ENCODE data around the gene KRTAP6-3.

KRTAP6-3 gene

GRCh38 chr21:30620522-30620921, 28.3 kb downstream of the KRTAP6-3 start, which contains the start of gene KRTAP20-4:
KRTAP20-4 (plus strand) TSS chr21:30620627.
- TF ChIP-seq, protein P1, sequence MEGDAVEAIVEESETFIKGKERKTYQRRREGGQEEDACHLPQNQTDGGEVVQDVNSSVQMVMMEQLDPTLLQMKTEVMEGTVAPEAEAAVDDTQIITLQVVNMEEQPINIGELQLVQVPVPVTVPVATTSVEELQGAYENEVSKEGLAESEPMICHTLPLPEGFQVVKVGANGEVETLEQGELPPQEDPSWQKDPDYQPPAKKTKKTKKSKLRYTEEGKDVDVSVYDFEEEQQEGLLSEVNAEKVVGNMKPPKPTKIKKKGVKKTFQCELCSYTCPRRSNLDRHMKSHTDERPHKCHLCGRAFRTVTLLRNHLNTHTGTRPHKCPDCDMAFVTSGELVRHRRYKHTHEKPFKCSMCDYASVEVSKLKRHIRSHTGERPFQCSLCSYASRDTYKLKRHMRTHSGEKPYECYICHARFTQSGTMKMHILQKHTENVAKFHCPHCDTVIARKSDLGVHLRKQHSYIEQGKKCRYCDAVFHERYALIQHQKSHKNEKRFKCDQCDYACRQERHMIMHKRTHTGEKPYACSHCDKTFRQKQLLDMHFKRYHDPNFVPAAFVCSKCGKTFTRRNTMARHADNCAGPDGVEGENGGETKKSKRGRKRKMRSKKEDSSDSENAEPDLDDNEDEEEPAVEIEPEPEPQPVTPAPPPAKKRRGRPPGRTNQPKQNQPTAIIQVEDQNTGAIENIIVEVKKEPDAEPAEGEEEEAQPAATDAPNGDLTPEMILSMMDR (IDR thresholded peaks at IDR 0.05; ENCODE audit: insufficient read depth, low read depth, low read length, missing control alignments): no peak
- no peak for DNase-seq (ENCODE audit: low read depth)
- no peak within 1 kb of the TSS for H3K4me3 ChIP-seq (ENCODE audit: low read length)

- no peak for DNase-seq (ENCODE audit: low read depth)
- TF ChIP-seq, protein P1 (IDR thresholded peaks at IDR 0.05; ENCODE audit: insufficient read depth, low read depth, low read length, missing control alignments): no peak
- H3K4me3 ChIP-seq (ENCODE audit: low read length): no peak overlapping the region
These were observed 31.1 kb downstream of the KRTAP6-3 start for GRCh38 chr21:30623362-30623761.

DNA sequence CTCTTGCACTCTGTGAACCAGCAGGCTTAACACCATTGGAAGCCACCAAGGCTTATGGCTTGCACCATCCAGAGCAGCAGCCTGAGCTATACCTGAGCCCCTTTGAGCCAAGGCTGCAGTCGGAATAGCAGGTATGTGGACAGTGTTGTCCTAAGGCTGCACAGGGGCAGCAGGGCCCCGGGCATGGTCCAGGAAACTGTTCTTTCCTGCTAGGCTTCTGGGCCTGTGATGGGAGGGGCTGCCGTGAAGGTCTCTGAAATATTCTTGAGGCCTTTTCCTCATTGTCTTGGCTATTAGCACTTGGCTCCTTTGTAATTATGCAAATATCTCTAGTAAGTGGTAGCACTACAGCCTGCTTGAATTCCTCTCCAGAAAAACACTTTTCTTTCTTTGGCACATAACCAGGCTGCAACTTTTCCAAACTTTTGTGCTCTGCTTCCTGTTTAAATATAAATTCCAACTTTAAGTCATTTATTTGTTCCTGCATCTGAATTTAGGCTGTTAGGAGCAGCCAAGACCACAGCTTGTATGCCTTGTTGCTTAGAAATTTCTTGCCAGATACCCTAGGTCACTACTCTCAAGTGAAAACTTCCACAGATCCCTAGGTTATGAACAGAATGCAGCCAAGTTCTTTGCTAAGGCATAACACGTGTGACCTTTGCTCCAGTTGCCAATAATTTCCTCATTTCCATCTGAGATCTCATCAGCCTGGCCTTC, 33.4 kb downstream of the KRTAP6-3 start:
- TF ChIP-seq, protein P1 (IDR thresholded peaks at IDR 0.05; ENCODE audit: insufficient read depth, low read depth, low read length, missing control alignments): no peak
- no peak overlapping the region for H3K4me3 ChIP-seq (ENCODE audit: low read length)
- DNase-seq (ENCODE audit: low read depth): no peak

- DNase-seq (ENCODE audit: low read depth): no peak
- no peak overlapping the region for H3K4me3 ChIP-seq (ENCODE audit: low read length)
- TF ChIP-seq, protein P1 (IDR thresholded peaks at IDR 0.05; ENCODE audit: insufficient read depth, low read depth, low read length, missing control alignments): no peak
These were observed 35.9 kb downstream of the KRTAP6-3 start for GRCh38 chr21:30628109-30628508.

- H3K4me3 ChIP-seq (ENCODE audit: low read length): no peak overlapping the region
- TF ChIP-seq, protein P1 (IDR thresholded peaks at IDR 0.05; ENCODE audit: insufficient read depth, low read depth, low read length, missing control alignments): no peak
- DNase-seq (ENCODE audit: low read depth): no peak
These were observed 37.0 kb downstream of the KRTAP6-3 start for GRCh38 chr21:30629200-30629599.

DNA sequence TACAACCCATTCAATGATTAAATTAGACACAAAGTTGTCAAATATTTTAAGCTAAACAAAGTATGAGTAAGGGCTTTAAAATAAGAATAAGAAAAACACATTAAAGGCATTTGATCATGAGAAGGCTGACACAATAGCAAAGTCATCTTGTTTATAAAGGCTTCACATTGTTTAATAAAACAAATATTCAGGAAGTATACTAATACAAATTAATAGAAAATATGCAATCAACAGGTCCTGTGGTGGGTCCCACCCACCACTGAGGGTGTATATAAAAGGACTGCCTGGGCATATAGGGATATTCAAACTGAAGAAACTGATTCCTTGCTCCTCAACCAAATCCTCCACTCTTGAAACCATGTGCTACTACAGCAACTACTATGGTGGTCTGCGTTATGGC, 42.7 kb downstream of the KRTAP6-3 start, which contains the start of gene KRTAP20-2:
Gene KRTAP20-2 (plus strand): TSS at position 301 of the 400 bp plus-strand sequence. CDS start 58 bp downstream, at position 359.
- no peak within 1 kb of the TSS for H3K4me3 ChIP-seq (ENCODE audit: low read length)
- TF ChIP-seq, protein P1 (IDR thresholded peaks at IDR 0.05; ENCODE audit: insufficient read depth, low read depth, low read length, missing control alignments): no peak
- DNase-seq (ENCODE audit: low read depth): no peak

DNA sequence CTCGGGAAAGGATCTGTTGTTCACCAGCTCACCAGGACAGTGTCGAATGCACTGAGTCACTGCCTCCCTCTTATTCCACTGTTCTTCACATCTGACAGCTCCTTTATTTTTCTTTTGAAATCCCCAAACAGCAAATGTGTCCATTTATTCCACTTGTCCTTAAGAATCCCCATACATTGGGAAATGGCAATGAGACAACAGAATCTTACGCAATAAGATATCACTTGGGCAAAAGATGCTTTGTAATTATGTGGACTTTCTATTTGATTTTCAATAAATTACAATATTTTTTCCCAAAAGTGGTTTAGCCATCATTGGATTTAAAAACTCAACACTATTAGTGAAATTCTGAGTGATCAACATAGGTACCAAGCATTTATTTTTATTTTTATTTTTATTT, 46.4 kb downstream of the KRTAP6-3 start:
- TF ChIP-seq, protein P1 (IDR thresholded peaks at IDR 0.05; ENCODE audit: insufficient read depth, low read depth, low read length, missing control alignments): no peak
- H3K4me3 ChIP-seq (ENCODE audit: low read length): no peak overlapping the region
- no peak for DNase-seq (ENCODE audit: low read depth)

Measured in epithelial cell of esophagus (primary cell).